Heart right ventricle (tissue), 16 donors: ENCODE data around the gene KCNMA1. TPM values are rescaled to one million over a fixed set of nuclear protein-coding genes. Genes with fewer than 3 reads are reported as not detected.

ENCODE experiments used
- ATAC-seq, 8 donors: fragments of 200-7000 bp; cut with Tn5 transposase; one replicate each; pipeline ENCODE4 v1.9.1; 2020; ENCODE audit warnings: mild to moderate bottlenecking in 8 of 8, moderate library complexity in 8 of 8, moderate number of reproducible peaks in 1 of 8
- DNase-seq, 2 donors: peaks; one replicate each; pipeline ENCODE4 v3.0.0-alpha.2; 2020
- H3K27ac ChIP-seq, 10 donors: fragments of 200-600 bp; sonication (generic) in 2 of 10; one replicate each; pipeline versions ENCODE4 v1.5.0 to v1.8.0; 2020 to 2022; ENCODE audit warnings: mild to moderate bottlenecking in 3 of 10
- H3K27me3 ChIP-seq, 7 donors: fragments of 200-600 bp; one replicate each; pipeline ENCODE4 v1.8.0; 2021 to 2022; ENCODE audit warnings: mild to moderate bottlenecking in 2 of 7
- H3K36me3 ChIP-seq, 9 donors: fragments of 200-600 bp; sonication (generic) in 1 of 9; one replicate each; pipeline versions ENCODE4 v1.5.0 to v1.8.0; 2020 to 2022; ENCODE audit warnings: mild to moderate bottlenecking in 2 of 9
- H3K4me1 ChIP-seq, 9 donors: fragments of 200-600 bp; sonication (generic) in 1 of 9; one replicate each; pipeline versions ENCODE4 v1.5.0 to v1.8.0; 2020 to 2022; ENCODE audit warnings: mild to moderate bottlenecking in 4 of 9
- H3K4me3 ChIP-seq, 10 donors: fragments of 200-600 bp; sonication (generic) in 2 of 10; one replicate each; pipeline versions ENCODE4 v1.5.0 to v1.8.0; 2020 to 2022; ENCODE audit warnings: mild to moderate bottlenecking in 7 of 10, moderate library complexity in 2 of 10
- H3K9me3 ChIP-seq, 11 donors: fragments of 200-600 bp in 10 of 11; sonication (generic) in 2 of 11; one replicate each; pipeline versions ENCODE4 v1.5.0 to v1.8.0; 2013 to 2022; ENCODE audit warnings: mild to moderate bottlenecking in 2 of 11, control low read depth in 1 of 11, moderate library complexity in 1 of 11
- WGBS, 2 donors: extraction: QIAGEN DNeasy Blood & Tissue Kit; methylation state at CpG; one replicate each; pipeline ENCODE4 v1.1.7; 2013; ENCODE audit warnings: inconsistent platforms in 1 of 2; 5-methylcytosine and 5-hydroxymethylcytosine counted together
- intact Hi-C, 10 donors: fragments of 100-400 bp; cut with DNase I; formaldehyde crosslinking; loops; one replicate each; pipeline versions ENCODE4 v1.11.1 to v1.14.2; 2022
- polyA plus RNA-seq, 2 donors: library from polyadenylated mRNA; stranded (reverse); fragments of 200-250 nt; gene quantifications; one replicate each; pipeline ENCODE4 v1.2.3, GENCODE V29; 2013
- total RNA-seq, 10 donors: library from RNA; stranded (reverse); fragmentation: NEBNext Ultra II Directional in 3 of 10; extraction: Animal tissue kit (Norgen Biotek cat#: 25700) in 3 of 10; gene quantifications; one replicate each; pipeline versions ENCODE4 v1.2.1 to v1.2.4, GENCODE V29; 2021 to 2023
- TF ChIP-seq, protein P1 (sequence below), 9 donors: fragments of 200-600 bp; sonication (generic) in 2 of 9; IDR thresholded peaks; one replicate each; pipeline versions ENCODE4 v1.5.0 to v1.8.0; 2021 to 2022; ENCODE audit warnings: antibody characterized with exemption in 9 of 9, mild to moderate bottlenecking in 5 of 9, moderate library complexity in 1 of 9
- donor health status: Arrhythmogenic right ventricular cardiomyopathy.
- donor health status: ischemic (EF 13 %, LVEDD 7.1; RV severe dilation, severe dysfunction).
- donor health status: healthy with polysubstance abuse.
- donor health status: DM: no; HTN: yes; CAD: no.
- donor health status: DM: no; HTN: no; CAD: no.
- donor health status: ischemic (EF 25% LVEDD 6.9; RV normal size, moderate dysfunction).
- donor health status: ischemic (EF 25% LVEDD 5.7; RV mildly dilated, moderate dysfunction).
- donor health status: healthy.
- donor health status: DM: yes; HTN: yes; CAD: no.
- donor health status: Ischemic cardiomyopathy.
- donor health status: ischemic (EF 35%, LVEDD 5.7; RV mildly dilated, moderate dysfunction).
- donor health status: nonischemic (EF 11% LVEDD 7.7; RV severe dilation, severe dysfunction).
- donor health status: DM: yes; HTN: yes; CAD: no.
- donor health status: PGD.
- donor health status: ischemic (EF 29% LVEDD 5.4; RV normal size, mild dysfunction).
- donor health status: nonischemic (EF 23%, LVEDD 6.1; RV moderate dilation, normal function).

Gene KCNMA1
- total and polyA plus RNA-seq, 12 donors: 0.59 to 5.3 (median 1.6) TPM

DNA sequence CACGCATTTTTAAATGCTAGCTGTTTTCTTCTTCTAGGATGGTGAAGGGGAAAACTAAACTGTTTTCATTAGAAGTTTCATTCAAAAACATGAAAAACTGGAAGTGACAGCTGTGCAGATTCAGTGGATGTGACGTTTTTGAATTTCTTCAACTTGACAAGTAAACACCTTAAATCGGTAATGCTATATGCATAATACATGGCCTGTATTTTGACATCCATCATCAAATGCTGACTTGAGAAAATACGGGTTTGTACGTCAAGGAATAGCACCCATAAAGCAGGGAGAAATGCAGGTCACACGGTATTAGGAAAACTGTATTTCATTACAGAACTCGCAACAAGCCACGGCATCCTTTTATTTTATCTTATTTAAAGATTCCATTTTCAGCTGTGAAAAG is 720.5 kb downstream of the KCNMA1 start:
- TF ChIP-seq, protein P1, sequence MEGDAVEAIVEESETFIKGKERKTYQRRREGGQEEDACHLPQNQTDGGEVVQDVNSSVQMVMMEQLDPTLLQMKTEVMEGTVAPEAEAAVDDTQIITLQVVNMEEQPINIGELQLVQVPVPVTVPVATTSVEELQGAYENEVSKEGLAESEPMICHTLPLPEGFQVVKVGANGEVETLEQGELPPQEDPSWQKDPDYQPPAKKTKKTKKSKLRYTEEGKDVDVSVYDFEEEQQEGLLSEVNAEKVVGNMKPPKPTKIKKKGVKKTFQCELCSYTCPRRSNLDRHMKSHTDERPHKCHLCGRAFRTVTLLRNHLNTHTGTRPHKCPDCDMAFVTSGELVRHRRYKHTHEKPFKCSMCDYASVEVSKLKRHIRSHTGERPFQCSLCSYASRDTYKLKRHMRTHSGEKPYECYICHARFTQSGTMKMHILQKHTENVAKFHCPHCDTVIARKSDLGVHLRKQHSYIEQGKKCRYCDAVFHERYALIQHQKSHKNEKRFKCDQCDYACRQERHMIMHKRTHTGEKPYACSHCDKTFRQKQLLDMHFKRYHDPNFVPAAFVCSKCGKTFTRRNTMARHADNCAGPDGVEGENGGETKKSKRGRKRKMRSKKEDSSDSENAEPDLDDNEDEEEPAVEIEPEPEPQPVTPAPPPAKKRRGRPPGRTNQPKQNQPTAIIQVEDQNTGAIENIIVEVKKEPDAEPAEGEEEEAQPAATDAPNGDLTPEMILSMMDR (IDR thresholded peaks at IDR 0.05): no peak
- no peak overlapping the region for H3K27ac ChIP-seq
- WGBS, 2 donors: 92% methylated on average over 8 of the region's 8 CpGs
- no peak overlapping the region for H3K4me3 ChIP-seq
- ATAC-seq: no peak
- no peaks in the 10 kb centered on the region for H3K4me1 ChIP-seq
- no peaks in the 10 kb centered on the region for H3K9me3 ChIP-seq
- H3K36me3 ChIP-seq: no peaks in the 10 kb centered on the region
- no peaks in the 10 kb centered on the region for H3K27me3 ChIP-seq
- intact Hi-C loops: no loop called here
- no peak for DNase-seq

DNA sequence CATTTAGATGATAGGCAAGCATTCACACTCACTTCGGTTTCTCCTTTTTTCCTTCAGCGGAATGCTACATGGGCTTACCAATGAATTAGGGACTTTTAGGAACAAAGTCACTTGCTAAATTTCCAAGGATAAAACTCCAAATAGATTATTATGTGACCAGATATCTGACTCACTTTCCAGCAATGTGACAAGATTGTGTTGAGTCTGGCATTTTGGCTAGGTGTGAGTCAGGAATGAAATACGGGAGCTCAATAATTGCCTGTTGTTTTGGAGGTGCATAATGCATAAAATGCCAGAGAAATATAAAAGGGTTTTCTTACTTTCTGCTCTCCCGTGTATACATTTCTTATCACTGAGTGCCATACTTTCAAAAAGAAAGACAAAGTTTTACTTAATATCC is 721.1 kb downstream of the KCNMA1 start:
- Histone ChIP-seq H3K9me3 (no peaks in the 10 kb centered on the region), H3K27ac (no peak overlapping the region), H3K4me1 (no peaks in the 10 kb centered on the region), H3K4me3 (no peak overlapping the region), H3K36me3 (no peaks in the 10 kb centered on the region), H3K27me3 (no peaks in the 10 kb centered on the region)
- intact Hi-C loops: no loop called here
- DNase-seq (no peak), ATAC-seq (no peak)
- 86 to 95% methylated on average over 4 of the region's 4 CpGs for whole genome bisulfite sequencing, 2 donors
- TF ChIP-seq, protein P1 (IDR thresholded peaks at IDR 0.05): no peak

DNA sequence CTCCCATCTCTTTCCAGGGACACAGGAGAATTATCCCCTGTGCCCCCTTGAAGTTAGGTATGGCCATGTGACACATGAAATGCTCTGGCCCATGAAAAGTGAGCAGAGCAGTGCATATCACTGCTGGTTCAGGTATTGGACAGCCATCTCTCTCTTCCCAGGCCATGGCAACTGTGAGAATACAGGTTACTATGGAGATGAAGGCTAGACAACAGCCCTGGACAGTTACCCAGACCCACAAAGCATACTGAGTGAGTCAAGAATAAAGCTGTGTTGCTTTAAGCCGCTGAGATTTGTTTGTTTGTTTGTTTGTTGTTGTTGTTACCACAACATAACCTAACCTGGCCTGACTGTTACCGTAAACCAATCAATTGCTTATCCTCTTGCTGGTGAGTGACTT is 722.3 kb downstream of the KCNMA1 start:
- no peak for ATAC-seq
- H3K4me1 ChIP-seq: no peaks in the 10 kb centered on the region
- H3K9me3 ChIP-seq: no peaks in the 10 kb centered on the region
- no peak overlapping the region for H3K4me3 ChIP-seq
- no peaks in the 10 kb centered on the region for H3K36me3 ChIP-seq
- H3K27ac ChIP-seq: no peak overlapping the region
- WGBS, 2 donors: 87 to 94% methylated on average over 2 of the region's 2 CpGs
- H3K27me3 ChIP-seq: no peaks in the 10 kb centered on the region
- intact Hi-C loops: no loop called here
- TF ChIP-seq, protein P1 (IDR thresholded peaks at IDR 0.05): no peak
- DNase-seq: no peak

DNA sequence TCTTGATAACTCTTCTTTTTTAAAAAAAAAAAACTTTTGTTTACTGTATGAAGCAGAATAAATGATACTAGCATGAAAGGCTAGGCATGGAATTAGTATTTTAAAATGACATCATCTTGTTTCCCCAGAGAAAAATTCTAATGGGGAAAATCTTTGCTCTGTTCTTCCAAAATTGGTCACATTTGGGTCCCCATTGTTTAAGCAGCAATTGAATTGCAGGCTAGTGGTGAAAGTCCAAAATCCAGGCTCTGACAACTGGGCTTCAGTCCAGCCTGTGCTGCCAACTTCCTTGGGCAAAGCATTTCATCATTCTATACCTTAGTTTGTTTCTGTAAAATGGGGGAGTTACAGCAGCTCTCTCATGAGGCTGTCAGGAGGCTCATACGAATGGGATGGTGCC is 726.4 kb downstream of the KCNMA1 start:
- DNase-seq: no peak
- Histone ChIP-seq H3K36me3 (no peaks in the 10 kb centered on the region), H3K9me3 (no peaks in the 10 kb centered on the region), H3K27me3 (no peaks in the 10 kb centered on the region), H3K4me3 (no peak overlapping the region), H3K4me1 (no peaks in the 10 kb centered on the region), H3K27ac (no peak overlapping the region)
- TF ChIP-seq, protein P1 (IDR thresholded peaks at IDR 0.05): no peak
- 79 to 86% methylated on average over 1 of the region's 1 CpG for WGBS, 2 donors
- intact Hi-C loops: no loop called here
- ATAC-seq: no peak
